ENCODE measurements around the gene MYG1. TPM values are rescaled to one million over a fixed set of nuclear protein-coding genes. Genes with fewer than 3 reads are reported as not detected.
A peak's percentile ranks its signal among the peaks of the same experiment; 100 is the strongest.

The MYG1 gene
- total RNA-seq = 50.1 TPM

GRCh38 chr12:53299454-53300180 is at the start of gene MYG1:
TSS of gene MYG1 (plus strand) at chr12:53299695. CDS start at chr12:53299738, 43 bp downstream.
- Histone ChIP-seq H3K27me3 (ENCODE audit: control insufficient read depth in 3 of 3, insufficient read depth in 3 of 3, low read length in 3 of 3) (no peaks in the 10 kb centered on the region), H3K27ac (ENCODE audit: low read depth, low read length) (peak within 1 kb of the TSS; percentile 81), H3K9me3 (ENCODE audit: control insufficient read depth in 3 of 3, low read length in 3 of 3) (no peaks in the 10 kb centered on the region), H3K9ac (ENCODE audit: low read depth in 1 of 3, low read length in 3 of 3) (peak within 1 kb of the TSS; percentile 78 to 91 (median 87)), H3K36me3 (ENCODE audit: control insufficient read depth in 3 of 3, insufficient read depth in 3 of 3, low read length in 3 of 3) (peaks cover 22 to 32% (median 27%) of the 10 kb centered on the region in 3 donors), H3K4me3 (ENCODE audit: low read length in 3 of 3) (peak within 1 kb of the TSS; percentile 90 to 98 (median 94)), H3K4me1 (ENCODE audit: control insufficient read depth in 3 of 3, insufficient read depth in 3 of 3, low read length in 3 of 3) (peaks cover 44 to 65% (median 45%) of the 10 kb centered on the region in 3 donors)

DNA sequence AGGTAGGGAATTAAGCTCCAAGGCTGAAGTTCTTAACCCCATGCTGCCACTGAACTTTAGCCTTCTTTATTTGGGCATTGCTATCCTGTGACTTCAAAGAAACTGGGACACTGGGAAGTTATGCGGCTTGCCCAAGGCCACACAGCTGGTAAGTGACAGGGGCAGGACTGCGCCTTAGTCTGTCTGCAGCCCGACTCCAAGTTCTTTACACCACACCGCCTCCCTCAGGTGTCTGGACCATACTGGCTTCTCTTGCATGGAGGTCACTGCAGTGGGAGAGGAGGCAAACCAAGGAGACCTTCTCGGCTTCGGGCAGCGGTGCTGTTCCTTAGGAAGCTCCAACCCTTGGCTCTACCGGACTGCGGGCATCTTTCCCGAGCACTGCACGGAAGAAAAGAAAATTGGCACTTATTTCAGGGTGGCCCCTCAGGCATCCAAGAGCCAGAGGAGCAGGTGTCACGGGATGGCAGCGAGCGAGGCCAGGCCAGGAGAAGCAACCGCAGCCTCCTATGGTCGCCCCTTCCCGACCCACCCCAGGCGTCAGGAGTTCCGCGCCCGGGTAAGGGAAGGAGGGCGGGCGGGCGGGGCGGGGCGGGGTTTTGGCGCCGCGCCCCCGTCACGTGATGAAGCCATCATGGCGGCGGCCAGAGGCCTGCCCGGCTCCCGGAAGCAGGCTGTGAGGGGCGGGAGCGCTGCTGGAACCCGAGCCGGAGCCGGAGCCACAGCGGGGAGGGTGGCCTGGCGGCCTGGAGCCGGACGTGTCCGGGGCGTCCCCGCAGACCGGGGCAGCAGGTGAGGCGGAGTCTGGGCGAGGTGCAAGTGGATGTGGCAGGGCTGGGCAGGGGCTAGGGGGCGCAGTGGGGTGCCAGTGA is 47.8 kb upstream of the MYG1 start:
- Histone ChIP-seq H3K4me3 (ENCODE audit: low read length in 3 of 3) (peak overlapping the region; percentile 91 to 95 (median 95)), H3K4me1 (ENCODE audit: control insufficient read depth in 3 of 3, insufficient read depth in 3 of 3, low read length in 3 of 3) (peaks cover 23 to 35% (median 27%) of the 10 kb centered on the region in 3 donors), H3K36me3 (ENCODE audit: control insufficient read depth in 3 of 3, insufficient read depth in 3 of 3, low read length in 3 of 3) (peaks cover 12 to 24% (median 19%) of the 10 kb centered on the region in 3 donors), H3K9ac (ENCODE audit: low read depth in 1 of 3, low read length in 3 of 3) (peak overlapping the region; percentile 83 to 92 (median 91)), H3K27ac (ENCODE audit: low read depth, low read length) (peak overlapping the region; percentile 85), H3K27me3 (ENCODE audit: control insufficient read depth in 3 of 3, insufficient read depth in 3 of 3, low read length in 3 of 3) (no peaks in the 10 kb centered on the region), H3K9me3 (ENCODE audit: control insufficient read depth in 3 of 3, low read length in 3 of 3) (no peaks in the 10 kb centered on the region)

DNA sequence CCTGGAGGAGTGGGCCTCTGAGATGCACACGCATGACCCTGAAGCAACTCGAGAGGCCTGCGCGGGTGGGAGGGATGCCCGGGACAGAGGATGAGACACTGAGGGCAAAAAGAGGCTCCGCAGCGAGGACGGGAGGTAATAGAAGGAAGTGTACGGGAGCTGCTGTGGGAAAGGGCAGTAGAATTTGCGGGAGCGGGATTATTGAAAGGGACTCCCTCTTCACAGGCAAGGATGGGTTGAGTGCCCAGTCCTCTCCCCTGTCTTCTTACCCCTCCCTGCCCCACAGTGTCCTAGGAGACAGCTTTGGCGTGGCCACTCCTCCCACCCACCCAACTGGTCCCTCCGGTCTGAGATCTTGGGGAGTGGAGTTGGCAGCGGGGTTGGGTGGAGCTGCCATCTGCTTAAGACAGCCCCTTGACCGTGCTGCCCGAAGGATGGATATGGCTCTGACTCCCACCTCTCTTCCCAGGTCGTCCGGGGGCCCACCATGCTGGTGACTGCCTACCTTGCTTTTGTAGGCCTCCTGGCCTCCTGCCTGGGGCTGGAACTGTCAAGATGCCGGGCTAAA is 47.1 kb upstream of the MYG1 start:
- H3K4me3 ChIP-seq (ENCODE audit: low read length in 3 of 3) = peak overlapping the region; percentile 91 to 95 (median 95)
- peak overlapping the region; percentile 85 for H3K27ac ChIP-seq (ENCODE audit: low read depth, low read length)
- H3K9me3 ChIP-seq (ENCODE audit: control insufficient read depth in 3 of 3, low read length in 3 of 3) = no peaks in the 10 kb centered on the region
- H3K36me3 ChIP-seq (ENCODE audit: control insufficient read depth in 3 of 3, insufficient read depth in 3 of 3, low read length in 3 of 3) = peaks cover 12 to 24% (median 19%) of the 10 kb centered on the region in 3 donors
- H3K4me1 ChIP-seq (ENCODE audit: control insufficient read depth in 3 of 3, insufficient read depth in 3 of 3, low read length in 3 of 3) = peaks cover 23 to 35% (median 27%) of the 10 kb centered on the region in 3 donors
- H3K9ac ChIP-seq (ENCODE audit: low read depth in 1 of 3, low read length in 3 of 3) = peak overlapping the region; percentile 83 to 92 (median 91)
- no peaks in the 10 kb centered on the region for H3K27me3 ChIP-seq (ENCODE audit: control insufficient read depth in 3 of 3, insufficient read depth in 3 of 3, low read length in 3 of 3)

DNA sequence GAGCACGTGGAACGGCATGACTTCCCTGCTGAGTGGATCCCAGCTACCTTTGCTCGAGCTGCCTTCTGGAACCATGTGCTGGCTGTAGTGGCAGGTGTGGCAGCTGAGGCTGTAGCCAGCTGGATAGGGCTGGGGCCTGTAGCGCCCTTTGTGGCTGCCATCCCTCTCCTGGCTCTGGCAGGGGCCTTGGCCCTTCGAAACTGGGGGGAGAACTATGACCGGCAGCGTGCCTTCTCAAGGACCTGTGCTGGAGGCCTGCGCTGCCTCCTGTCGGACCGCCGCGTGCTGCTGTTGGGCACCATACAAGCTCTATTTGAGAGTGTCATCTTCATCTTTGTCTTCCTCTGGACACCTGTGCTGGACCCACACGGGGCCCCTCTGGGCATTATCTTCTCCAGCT is 46.2 kb upstream of the MYG1 start:
- no peaks in the 10 kb centered on the region for H3K9me3 ChIP-seq (ENCODE audit: control insufficient read depth in 3 of 3, low read length in 3 of 3)
- peaks cover 23 to 35% (median 27%) of the 10 kb centered on the region in 3 donors for H3K4me1 ChIP-seq (ENCODE audit: control insufficient read depth in 3 of 3, insufficient read depth in 3 of 3, low read length in 3 of 3)
- no peak overlapping the region for H3K9ac ChIP-seq (ENCODE audit: low read depth in 1 of 3, low read length in 3 of 3)
- H3K27ac ChIP-seq (ENCODE audit: low read depth, low read length) = no peak overlapping the region
- H3K36me3 ChIP-seq (ENCODE audit: control insufficient read depth in 3 of 3, insufficient read depth in 3 of 3, low read length in 3 of 3) = peaks cover 12 to 24% (median 19%) of the 10 kb centered on the region in 3 donors
- no peaks in the 10 kb centered on the region for H3K27me3 ChIP-seq (ENCODE audit: control insufficient read depth in 3 of 3, insufficient read depth in 3 of 3, low read length in 3 of 3)
- H3K4me3 ChIP-seq (ENCODE audit: low read length in 3 of 3) = peak overlapping the region; percentile 91 to 95 (median 95)

DNA sequence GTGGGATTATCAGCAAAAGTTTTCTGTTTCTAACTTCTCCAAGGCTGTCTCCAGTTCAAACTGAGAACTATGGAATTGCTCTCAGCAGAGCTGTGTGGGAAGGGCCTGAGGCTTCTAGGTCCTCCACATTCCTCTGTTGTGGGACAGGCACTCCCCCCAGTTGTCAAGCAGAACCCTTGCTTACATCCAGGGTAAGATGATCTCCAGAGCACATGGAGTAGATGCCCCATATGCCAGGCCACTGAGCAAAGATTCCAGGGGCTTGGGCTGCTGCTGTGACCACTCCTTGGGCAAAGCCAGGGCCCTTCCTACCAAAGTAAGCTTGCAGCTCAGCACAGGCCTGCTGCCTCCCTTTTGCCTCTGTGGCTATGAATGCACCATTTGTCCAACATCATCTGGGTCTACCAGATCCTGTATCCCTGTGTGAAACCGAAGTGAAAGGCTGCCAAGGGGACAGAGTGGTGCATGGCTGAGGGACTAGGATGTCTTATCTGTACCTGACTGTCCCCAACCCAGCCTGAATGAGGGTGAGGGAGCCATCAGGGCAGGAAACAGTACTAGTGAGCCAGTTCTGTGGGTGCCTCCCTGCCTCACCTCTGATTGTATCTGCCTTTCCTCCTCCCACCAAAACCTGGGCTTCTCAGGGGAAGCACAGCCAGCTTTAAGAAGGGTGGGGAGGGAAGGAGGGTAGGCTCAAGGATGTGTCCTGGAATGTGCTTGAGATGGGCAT is 44.5 kb upstream of the MYG1 start:
- H3K9me3 ChIP-seq (ENCODE audit: control insufficient read depth in 3 of 3, low read length in 3 of 3) = no peaks in the 10 kb centered on the region
- peaks cover 12 to 24% (median 19%) of the 10 kb centered on the region in 3 donors for H3K36me3 ChIP-seq (ENCODE audit: control insufficient read depth in 3 of 3, insufficient read depth in 3 of 3, low read length in 3 of 3)
- H3K27me3 ChIP-seq (ENCODE audit: control insufficient read depth in 3 of 3, insufficient read depth in 3 of 3, low read length in 3 of 3) = no peaks in the 10 kb centered on the region
- H3K27ac ChIP-seq (ENCODE audit: low read depth, low read length) = no peak overlapping the region
- H3K4me3 ChIP-seq (ENCODE audit: low read length in 3 of 3) = no peak overlapping the region
- H3K4me1 ChIP-seq (ENCODE audit: control insufficient read depth in 3 of 3, insufficient read depth in 3 of 3, low read length in 3 of 3) = peaks cover 23 to 35% (median 27%) of the 10 kb centered on the region in 3 donors
- H3K9ac ChIP-seq (ENCODE audit: low read depth in 1 of 3, low read length in 3 of 3) = peak overlapping the region in 1 of 3 donors; percentile 8

DNA sequence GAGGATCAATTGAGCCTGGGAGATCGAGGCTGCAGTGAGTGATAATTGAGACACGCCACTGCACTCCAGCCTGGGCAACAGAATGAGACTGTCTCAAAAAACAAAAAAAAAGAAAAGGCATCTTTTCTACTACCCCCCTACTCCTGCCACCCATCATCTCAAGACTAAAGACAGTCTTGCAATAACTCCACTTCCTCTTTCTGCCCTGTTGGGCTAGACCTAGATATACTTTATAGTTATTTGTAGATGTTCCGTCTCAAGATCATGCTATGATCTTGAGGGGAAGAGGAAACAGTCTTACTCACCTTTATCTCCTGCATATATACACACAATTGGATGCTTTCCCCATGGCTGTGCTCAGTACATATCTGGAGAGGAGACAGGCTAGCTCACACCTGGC is 43.5 kb upstream of the MYG1 start:
- Histone ChIP-seq H3K9ac (ENCODE audit: low read depth in 1 of 3, low read length in 3 of 3) (no peak overlapping the region), H3K9me3 (ENCODE audit: control insufficient read depth in 3 of 3, low read length in 3 of 3) (no peaks in the 10 kb centered on the region), H3K36me3 (ENCODE audit: control insufficient read depth in 3 of 3, insufficient read depth in 3 of 3, low read length in 3 of 3) (peaks cover 12 to 24% (median 19%) of the 10 kb centered on the region in 3 donors), H3K27ac (ENCODE audit: low read depth, low read length) (no peak overlapping the region), H3K4me1 (ENCODE audit: control insufficient read depth in 3 of 3, insufficient read depth in 3 of 3, low read length in 3 of 3) (peaks cover 22 to 32% (median 25%) of the 10 kb centered on the region in 3 donors), H3K27me3 (ENCODE audit: control insufficient read depth in 3 of 3, insufficient read depth in 3 of 3, low read length in 3 of 3) (no peaks in the 10 kb centered on the region), H3K4me3 (ENCODE audit: low read length in 3 of 3) (no peak overlapping the region)

- peaks cover 3 to 7% (median 4%) of the 10 kb centered on the region in 3 donors for H3K4me1 ChIP-seq (ENCODE audit: control insufficient read depth in 3 of 3, insufficient read depth in 3 of 3, low read length in 3 of 3)
- H3K36me3 ChIP-seq (ENCODE audit: control insufficient read depth in 3 of 3, insufficient read depth in 3 of 3, low read length in 3 of 3) = peaks cover 4 to 12% (median 10%) of the 10 kb centered on the region in 3 donors
- no peak overlapping the region for H3K27ac ChIP-seq (ENCODE audit: low read depth, low read length)
- H3K4me3 ChIP-seq (ENCODE audit: low read length in 3 of 3) = no peak overlapping the region
- H3K27me3 ChIP-seq (ENCODE audit: control insufficient read depth in 3 of 3, insufficient read depth in 3 of 3, low read length in 3 of 3) = no peaks in the 10 kb centered on the region
- H3K9ac ChIP-seq (ENCODE audit: low read depth in 1 of 3, low read length in 3 of 3) = no peak overlapping the region
- no peaks in the 10 kb centered on the region for H3K9me3 ChIP-seq (ENCODE audit: control insufficient read depth in 3 of 3, low read length in 3 of 3)
Measured at GRCh38 chr12:53258541-53259539, 40.7 kb upstream of the MYG1 start.

- Histone ChIP-seq H3K9ac (ENCODE audit: low read depth in 1 of 3, low read length in 3 of 3) (no peak overlapping the region), H3K27ac (ENCODE audit: low read depth, low read length) (no peak overlapping the region), H3K27me3 (ENCODE audit: control insufficient read depth in 3 of 3, insufficient read depth in 3 of 3, low read length in 3 of 3) (no peaks in the 10 kb centered on the region), H3K4me3 (ENCODE audit: low read length in 3 of 3) (no peak overlapping the region), H3K9me3 (ENCODE audit: control insufficient read depth in 3 of 3, low read length in 3 of 3) (no peaks in the 10 kb centered on the region), H3K4me1 (ENCODE audit: control insufficient read depth in 3 of 3, insufficient read depth in 3 of 3, low read length in 3 of 3) (peaks cover 0 to 2% (median 1%) of the 10 kb centered on the region in 3 donors), H3K36me3 (ENCODE audit: control insufficient read depth in 3 of 3, insufficient read depth in 3 of 3, low read length in 3 of 3) (peaks cover 0 to 7% (median 6%) of the 10 kb centered on the region in 3 donors)
Measured at GRCh38 chr12:53259891-53260290, 39.6 kb upstream of the MYG1 start.

All from skeletal muscle tissue (tissue), 4 donors.